HUES48 (cell line): Measurements from ENCODE around the gene NUBP2.

ENCODE experiments used
- H3K27ac ChIP-seq: one replicate; pipeline ENCODE4 v1.7.0; 2013; ENCODE audit warnings: low read depth, low read length, inconsistent platforms
- H3K27me3 ChIP-seq: 2 replicates; pipeline ENCODE4 v1.6.1; 2013; ENCODE audit warnings: mild to moderate bottlenecking, low read length; ENCODE audit not compliant: control insufficient read depth, insufficient read depth
- H3K36me3 ChIP-seq: 2 replicates; pipeline ENCODE4 v1.6.1; 2013; ENCODE audit warnings: low read length; ENCODE audit not compliant: control insufficient read depth, insufficient read depth
- H3K4me1 ChIP-seq: 2 replicates; pipeline ENCODE4 v1.6.1; 2013; ENCODE audit warnings: mild to moderate bottlenecking, low read length; ENCODE audit not compliant: control insufficient read depth, insufficient read depth
- H3K4me3 ChIP-seq: 2 replicates; pipeline ENCODE4 v1.5.1; 2013; ENCODE audit warnings: mild to moderate bottlenecking, low read depth, low read length
- H3K9ac ChIP-seq: 2 replicates; pipeline ENCODE4 v1.6.1; 2013; ENCODE audit warnings: mild to moderate bottlenecking, low read depth, low read length, moderate library complexity
- H3K9me3 ChIP-seq: 2 replicates; pipeline ENCODE4 v1.6.1; 2013; ENCODE audit warnings: low read length; ENCODE audit not compliant: control insufficient read depth, insufficient read depth

NUBP2 gene

DNA sequence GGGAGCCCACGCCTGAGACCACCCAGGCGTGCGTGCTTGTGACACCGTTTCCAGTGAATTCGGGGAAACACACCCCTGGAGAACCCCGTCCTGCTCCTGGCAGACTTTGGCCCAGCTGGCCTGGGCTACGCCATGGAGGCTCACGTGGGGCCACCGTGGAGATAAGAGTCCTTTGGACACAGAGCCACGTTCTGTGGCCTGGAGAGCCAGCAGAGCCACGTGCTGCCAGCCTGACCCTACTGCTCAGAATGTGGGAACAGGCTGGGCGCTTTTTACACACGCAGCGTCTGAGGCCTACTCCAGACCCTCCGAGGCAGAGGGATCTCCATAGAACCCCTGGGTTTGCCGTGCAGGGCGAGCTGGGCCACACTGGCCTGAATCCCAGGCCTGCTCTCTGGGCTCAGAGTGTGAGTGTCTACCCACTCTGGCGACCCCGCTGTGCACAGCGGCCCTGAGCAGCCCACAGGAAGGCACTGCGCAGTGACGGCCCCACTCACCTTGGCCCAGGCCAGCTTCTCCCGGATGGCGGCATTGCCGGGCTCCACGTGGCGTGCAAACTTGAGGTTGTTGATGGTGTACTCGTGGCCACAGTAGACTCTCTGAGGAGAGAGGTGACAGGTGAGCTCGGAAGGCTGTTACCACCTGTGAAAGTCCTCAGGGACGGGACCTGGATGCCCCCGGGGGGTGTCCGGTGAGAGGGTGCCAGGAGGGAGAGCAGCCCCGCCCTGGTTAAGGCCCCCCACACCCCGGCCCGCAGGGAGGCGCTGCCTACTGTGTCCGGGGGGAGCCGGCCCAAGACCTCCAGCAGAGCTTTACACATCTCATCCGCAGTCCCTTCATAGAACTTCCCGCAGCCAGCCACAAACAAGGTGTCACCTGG, 33.9 kb downstream of the NUBP2 start:
- no peak overlapping the region for H3K9ac ChIP-seq
- no peak overlapping the region for H3K27ac ChIP-seq
- H3K4me1 ChIP-seq: no peaks in the 10 kb centered on the region
- H3K4me3 ChIP-seq: no peak overlapping the region
- H3K36me3 ChIP-seq: peaks cover 19% of the 10 kb centered on the region
- H3K27me3 ChIP-seq: no peaks in the 10 kb centered on the region
- H3K9me3 ChIP-seq: no peaks in the 10 kb centered on the region

DNA sequence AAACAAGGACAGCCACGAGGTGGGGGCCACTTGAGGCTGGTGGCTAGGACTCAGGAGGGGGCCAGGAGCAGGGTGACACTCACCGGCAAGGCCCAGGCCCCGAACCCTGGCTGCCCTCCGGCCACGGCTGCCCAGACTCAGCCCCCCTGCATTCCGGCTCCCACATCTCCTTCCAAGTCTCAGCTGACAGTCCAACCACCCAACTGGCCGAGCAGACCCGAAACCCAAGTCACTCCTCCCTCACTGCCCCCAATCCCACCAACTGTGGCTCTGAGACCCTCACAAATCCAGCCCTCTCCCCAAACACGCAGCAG, 34.5 kb downstream of the NUBP2 start:
- Histone ChIP-seq H3K27ac (no peak overlapping the region), H3K9me3 (no peaks in the 10 kb centered on the region), H3K4me1 (no peaks in the 10 kb centered on the region), H3K4me3 (no peak overlapping the region), H3K27me3 (no peaks in the 10 kb centered on the region), H3K36me3 (peaks cover 24% of the 10 kb centered on the region), H3K9ac (no peak overlapping the region)

DNA sequence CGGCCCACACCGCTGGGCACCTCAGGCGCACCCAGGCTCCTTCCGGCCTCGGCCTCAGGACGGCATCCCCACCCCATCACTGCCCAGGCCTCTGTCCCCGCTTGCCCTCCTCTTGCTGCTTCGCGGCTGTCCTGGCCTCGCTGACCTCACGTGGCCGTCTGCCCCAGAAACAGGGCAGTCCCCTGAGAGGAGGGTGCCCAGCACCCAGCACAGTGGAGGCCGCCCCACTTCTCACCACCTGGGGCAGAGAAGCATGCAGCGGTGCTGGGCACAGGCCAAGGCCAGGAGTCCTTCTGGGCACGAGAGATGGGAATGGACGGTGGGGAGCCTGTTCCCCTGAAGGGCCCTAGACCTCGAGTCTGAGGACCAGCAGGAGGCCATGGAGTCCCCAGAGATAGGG, 35.0 kb downstream of the NUBP2 start:
- Histone ChIP-seq H3K4me3 (no peak overlapping the region), H3K4me1 (no peaks in the 10 kb centered on the region), H3K27me3 (no peaks in the 10 kb centered on the region), H3K9me3 (no peaks in the 10 kb centered on the region), H3K36me3 (peaks cover 27% of the 10 kb centered on the region), H3K9ac (no peak overlapping the region), H3K27ac (no peak overlapping the region)

DNA sequence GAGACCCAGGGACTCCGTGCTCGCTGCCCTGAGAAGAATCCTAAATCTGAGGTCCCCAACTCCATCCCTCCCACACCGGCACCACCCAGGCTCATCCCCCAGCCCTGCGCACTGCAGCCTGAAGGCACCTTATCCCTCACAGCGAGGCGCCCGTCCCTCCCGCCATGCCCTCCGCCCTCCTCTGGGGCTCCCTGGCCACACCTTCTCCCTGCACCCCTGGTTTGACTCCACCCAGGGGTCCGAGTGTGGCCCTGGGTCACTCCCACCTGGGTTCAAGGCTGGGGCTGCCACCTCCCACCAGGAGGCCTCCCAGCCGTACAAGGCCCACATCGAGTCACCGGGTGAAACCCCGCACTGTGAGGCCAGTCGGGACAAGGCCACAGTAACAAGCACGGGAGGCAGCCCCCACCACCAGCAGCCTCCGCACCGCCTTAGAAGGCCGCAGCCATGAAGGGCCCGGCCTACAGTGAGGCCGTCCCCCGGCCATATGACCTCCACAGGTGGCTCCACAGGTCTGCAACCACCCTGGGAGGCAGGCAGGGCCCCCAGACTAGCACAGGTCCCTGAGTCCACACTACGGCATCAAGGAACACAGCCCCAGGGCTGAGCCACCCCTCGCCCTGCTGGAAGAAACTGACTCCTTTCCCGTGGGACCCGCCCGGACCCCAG, 35.6 kb downstream of the NUBP2 start:
- Histone ChIP-seq H3K27ac (no peak overlapping the region), H3K9me3 (no peaks in the 10 kb centered on the region), H3K27me3 (no peaks in the 10 kb centered on the region), H3K9ac (no peak overlapping the region), H3K4me1 (no peaks in the 10 kb centered on the region), H3K36me3 (peaks cover 29% of the 10 kb centered on the region), H3K4me3 (no peak overlapping the region)

DNA sequence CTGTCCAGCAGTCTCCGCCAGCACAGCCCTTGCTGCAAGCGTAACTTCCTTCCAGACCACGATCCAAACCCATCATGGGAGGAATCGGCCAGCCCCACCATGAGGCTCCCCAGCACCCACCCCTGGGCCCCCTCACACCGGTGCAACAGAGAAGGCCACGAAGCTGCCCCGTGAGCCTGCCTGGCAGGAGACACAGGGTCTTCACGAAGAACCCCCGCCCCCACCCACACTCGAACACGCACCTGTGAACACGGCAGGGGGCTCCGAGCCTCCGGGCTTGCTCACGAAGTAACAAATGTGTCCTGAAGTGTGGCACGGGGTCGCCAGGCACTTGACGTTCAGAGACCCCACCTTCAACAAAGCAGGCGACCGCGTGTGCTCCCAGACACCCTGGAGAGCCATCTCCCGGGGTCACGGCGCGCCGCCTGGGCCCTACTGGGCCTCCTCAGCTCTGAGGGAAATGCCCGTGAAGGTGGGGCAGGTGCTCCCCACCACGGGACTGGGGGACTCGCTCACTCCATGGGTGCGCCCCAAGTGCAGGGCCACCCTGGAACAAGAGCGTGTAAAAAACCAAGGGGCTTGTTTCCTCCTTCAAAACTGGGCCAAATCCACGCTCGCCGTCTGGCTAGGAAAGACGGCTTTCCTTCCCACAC, 36.2 kb downstream of the NUBP2 start:
- Histone ChIP-seq H3K4me1 (no peaks in the 10 kb centered on the region), H3K27me3 (no peaks in the 10 kb centered on the region), H3K27ac (no peak overlapping the region), H3K9me3 (no peaks in the 10 kb centered on the region), H3K4me3 (no peak overlapping the region), H3K9ac (no peak overlapping the region), H3K36me3 (peaks cover 29% of the 10 kb centered on the region)

DNA sequence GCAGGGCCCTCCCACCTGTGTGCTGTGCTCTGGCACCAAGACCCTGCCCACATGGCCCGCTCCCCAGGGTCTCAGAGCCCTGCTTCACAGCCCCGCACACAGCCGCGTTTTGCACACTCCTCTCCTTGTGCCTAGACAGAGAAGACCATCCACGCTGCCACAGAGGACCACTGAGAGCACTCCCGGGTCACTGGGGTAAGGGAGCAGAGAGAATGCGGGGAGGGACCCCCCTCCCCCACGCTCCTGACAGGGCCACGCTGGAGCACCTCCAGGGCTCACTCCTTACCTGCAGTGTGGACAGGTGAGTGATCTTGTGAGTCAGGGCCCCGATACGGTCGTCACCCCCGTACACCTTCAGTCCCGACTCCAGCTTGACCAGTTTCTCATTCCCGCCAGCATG, 36.9 kb downstream of the NUBP2 start:
- Histone ChIP-seq H3K4me3 (no peak overlapping the region), H3K27ac (no peak overlapping the region), H3K36me3 (peaks cover 29% of the 10 kb centered on the region), H3K9me3 (no peaks in the 10 kb centered on the region), H3K27me3 (no peaks in the 10 kb centered on the region), H3K4me1 (no peaks in the 10 kb centered on the region), H3K9ac (no peak overlapping the region)

DNA sequence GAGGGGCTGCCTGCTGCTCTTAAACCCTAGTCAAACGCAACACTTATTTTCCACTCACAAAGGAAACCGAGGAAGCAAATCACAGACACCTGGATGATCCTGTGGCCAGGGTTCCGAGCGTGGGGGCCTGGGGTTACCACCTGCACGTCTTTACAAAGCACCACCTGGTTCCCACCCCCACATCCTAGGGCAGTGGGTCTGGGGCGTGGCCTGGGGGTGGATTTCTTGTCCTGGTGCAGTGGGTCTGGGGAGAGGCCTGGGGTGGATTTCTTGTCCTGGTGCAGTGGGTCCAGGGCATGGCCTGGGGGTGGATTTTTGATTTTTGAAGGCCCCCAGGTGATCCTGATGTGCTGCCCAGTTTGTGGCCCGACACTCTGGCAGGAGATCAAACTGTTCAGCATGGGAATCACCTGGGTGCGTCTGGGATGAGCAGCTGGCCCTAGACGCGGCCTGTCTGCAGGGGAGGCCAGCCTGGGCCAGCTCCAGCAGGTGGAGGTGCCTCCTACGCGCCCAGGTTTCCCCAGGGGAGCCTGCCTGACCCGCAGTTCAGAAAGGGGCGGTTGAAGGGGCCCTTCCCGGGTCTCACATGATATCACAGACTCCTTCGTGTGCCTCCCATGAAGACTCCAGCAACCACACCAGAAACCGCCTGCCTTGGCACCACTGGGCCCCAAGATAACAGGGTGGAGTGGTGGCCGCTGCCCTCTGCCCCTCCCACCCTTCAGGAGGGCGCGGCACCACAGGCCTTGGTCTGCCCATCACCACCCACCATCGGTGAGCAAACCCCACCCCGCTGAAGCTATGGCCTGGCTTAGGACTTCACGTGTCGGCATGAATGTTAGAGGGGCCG, 37.6 kb downstream of the NUBP2 start:
- peaks cover 26% of the 10 kb centered on the region for H3K36me3 ChIP-seq
- no peaks in the 10 kb centered on the region for H3K4me1 ChIP-seq
- H3K27me3 ChIP-seq: no peaks in the 10 kb centered on the region
- H3K9me3 ChIP-seq: no peaks in the 10 kb centered on the region
- H3K4me3 ChIP-seq: no peak overlapping the region
- H3K9ac ChIP-seq: no peak overlapping the region
- no peak overlapping the region for H3K27ac ChIP-seq

DNA sequence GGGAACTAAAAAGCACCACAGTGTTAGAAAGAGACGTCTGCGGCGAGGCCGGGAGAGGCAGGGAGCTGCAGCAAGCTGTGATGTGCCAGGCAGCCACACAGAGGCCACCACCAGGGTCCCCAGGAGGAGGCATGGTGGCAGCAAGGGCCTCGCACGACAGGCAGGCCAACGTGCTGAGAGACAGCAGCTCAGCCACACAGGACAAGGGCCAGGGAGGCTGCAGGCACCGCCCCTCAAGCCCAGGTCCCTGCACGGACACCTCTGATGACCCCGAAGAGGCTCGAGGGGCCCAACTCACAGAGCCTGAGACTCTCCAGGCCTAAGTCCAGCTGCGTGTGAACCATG, 38.2 kb downstream of the NUBP2 start:
- Histone ChIP-seq H3K27me3 (no peaks in the 10 kb centered on the region), H3K9me3 (no peaks in the 10 kb centered on the region), H3K27ac (no peak overlapping the region), H3K4me1 (no peaks in the 10 kb centered on the region), H3K9ac (no peak overlapping the region), H3K36me3 (peaks cover 22% of the 10 kb centered on the region), H3K4me3 (no peak overlapping the region)

DNA sequence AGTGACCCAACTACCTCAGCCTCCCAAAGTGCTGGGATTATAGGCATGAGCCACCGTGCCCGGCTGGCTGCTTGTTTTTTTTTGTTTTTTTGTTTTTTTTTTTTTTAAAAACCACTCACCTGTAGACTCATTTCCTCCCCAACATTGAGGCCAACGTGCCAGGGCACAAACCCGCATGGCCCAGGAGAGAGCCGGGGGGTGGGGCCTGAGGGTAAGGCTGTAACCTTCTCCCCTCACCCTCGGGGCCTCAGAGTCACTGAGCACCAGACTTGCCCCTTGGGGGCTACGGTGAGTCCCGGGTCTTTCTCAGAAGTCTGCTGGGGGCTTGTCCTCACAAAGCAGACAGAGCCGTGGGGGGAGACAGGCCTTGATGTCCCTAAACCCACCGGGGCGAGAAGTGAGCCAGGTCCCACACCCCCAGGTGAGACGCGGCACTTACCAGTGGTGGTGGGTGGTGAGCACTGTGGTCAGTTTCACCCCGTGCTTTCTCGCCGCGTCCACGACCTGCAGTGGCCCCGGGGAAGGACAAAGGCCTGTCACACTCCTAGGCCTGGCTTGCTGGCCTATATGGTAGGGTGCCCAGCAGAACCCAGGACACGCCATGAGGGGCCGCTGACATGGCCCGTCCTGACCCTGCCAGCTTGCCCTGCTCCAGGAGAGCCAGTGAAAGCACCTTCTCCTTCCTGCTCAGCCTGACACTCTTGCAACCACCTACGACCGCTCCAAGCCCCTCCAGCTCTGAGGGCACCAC, 39.3 kb downstream of the NUBP2 start:
- Histone ChIP-seq H3K36me3 (peaks cover 13% of the 10 kb centered on the region), H3K4me1 (no peaks in the 10 kb centered on the region), H3K4me3 (no peak overlapping the region), H3K27me3 (no peaks in the 10 kb centered on the region), H3K27ac (no peak overlapping the region), H3K9ac (no peak overlapping the region), H3K9me3 (no peaks in the 10 kb centered on the region)

DNA sequence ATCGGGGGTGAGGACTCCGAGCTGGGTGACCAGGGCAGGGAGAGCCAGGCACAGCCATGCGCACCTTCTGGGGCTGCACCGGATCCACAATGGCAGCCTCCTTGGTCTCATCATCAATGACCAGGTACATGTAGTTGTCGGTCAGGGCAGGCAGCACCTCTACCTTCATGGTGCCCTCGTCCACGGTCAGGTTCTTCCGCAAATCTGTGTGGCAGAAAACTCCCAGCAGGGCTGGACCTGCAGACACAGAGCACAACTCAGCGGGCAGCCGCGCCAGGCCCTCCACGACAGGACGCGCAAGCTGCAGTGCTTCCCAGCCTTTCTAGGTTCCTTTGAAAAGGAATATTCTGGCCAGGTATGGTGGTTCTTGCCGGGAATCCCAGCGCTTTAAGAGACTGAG, 40.0 kb downstream of the NUBP2 start:
- Histone ChIP-seq H3K27ac (no peak overlapping the region), H3K4me1 (no peaks in the 10 kb centered on the region), H3K27me3 (no peaks in the 10 kb centered on the region), H3K4me3 (no peak overlapping the region), H3K9ac (no peak overlapping the region), H3K36me3 (peaks cover 13% of the 10 kb centered on the region), H3K9me3 (no peaks in the 10 kb centered on the region)
